ENCODE measurements around the gene RDX. TPM values are rescaled to one million over a fixed set of nuclear protein-coding genes. Genes with fewer than 3 reads are reported as not detected.

The RDX gene
- total and polyA plus RNA-seq, 9 of the 15 experiments (the other 6 are each of a cell fraction or from before 2014, with no cell fraction given), result 35.6 to 62.1 (median 54.3) TPM

DNA sequence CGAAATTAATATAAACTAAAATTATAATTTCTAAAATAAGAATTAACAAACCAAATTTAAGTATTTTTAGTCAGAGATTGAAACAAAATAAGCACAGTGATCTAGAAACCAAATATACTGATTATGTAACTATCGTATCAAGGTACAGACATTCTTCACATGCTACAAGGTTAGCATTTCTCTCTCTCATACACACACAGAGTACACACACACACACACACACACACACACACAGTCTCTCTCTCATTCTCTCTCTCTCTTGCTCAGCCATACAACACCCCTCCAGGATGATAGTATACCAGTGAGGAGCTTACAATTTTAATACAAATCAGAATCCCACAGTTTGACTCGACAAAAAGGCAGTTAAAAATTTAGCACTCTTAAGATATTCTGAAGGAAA is 66.0 kb downstream of the RDX start (continued):
- TF ChIP-seq, protein P1, sequence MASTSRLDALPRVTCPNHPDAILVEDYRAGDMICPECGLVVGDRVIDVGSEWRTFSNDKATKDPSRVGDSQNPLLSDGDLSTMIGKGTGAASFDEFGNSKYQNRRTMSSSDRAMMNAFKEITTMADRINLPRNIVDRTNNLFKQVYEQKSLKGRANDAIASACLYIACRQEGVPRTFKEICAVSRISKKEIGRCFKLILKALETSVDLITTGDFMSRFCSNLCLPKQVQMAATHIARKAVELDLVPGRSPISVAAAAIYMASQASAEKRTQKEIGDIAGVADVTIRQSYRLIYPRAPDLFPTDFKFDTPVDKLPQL (IDR thresholded peaks at IDR 0.05; ENCODE audit: extremely low read depth, insufficient read length), result no peak
- TF ChIP-seq TCF3 (CRISPR knock-in tag; IDR thresholded peaks at IDR 0.05), result no peak
- TF ChIP-seq, protein P2, sequence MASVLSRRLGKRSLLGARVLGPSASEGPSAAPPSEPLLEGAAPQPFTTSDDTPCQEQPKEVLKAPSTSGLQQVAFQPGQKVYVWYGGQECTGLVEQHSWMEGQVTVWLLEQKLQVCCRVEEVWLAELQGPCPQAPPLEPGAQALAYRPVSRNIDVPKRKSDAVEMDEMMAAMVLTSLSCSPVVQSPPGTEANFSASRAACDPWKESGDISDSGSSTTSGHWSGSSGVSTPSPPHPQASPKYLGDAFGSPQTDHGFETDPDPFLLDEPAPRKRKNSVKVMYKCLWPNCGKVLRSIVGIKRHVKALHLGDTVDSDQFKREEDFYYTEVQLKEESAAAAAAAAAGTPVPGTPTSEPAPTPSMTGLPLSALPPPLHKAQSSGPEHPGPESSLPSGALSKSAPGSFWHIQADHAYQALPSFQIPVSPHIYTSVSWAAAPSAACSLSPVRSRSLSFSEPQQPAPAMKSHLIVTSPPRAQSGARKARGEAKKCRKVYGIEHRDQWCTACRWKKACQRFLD (CRISPR knock-in tag; IDR thresholded peaks at IDR 0.05), result no peak
- no peak for TF ChIP-seq FIP1L1 (IDR thresholded peaks at IDR 0.05; ENCODE audit: low read depth, low read length, poor library complexity, severe bottlenecking)

DNA sequence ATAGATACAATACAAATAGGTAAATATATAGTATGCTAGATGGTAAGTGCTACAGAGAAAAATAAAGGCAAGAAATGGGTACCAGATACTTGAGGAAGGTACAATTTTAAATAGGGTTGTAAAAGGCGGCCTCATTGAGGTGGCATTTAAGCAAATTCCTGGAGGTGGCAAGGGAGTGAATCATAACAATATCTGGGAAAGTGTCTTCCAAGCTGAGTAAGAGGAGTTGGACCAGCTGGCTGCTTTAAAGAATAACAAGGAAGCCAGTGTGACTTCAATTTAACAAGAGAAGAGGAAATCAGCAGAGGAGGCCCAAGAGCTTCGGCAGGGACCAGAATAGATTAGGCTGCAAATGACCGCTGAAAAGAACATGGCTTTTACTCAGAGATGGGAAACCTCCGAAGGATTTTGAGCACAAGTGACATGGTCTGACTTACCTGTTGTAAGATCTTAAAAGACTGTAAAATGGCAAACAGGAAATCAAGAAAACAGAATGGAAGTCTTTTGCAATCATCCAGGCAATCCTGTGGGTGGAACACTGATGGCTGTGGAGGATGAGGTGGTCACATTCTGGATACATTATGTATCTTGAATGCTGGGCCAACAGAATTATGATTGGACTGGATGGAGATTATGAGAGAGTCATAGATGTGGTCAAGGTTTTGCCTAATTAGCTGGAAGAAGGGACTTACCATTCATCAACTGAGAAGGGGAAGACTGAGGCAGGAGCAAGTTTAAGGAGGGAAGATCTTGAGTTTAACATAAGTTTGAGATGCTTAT is 77.2 kb downstream of the RDX start:
- no peak overlapping the region for H3K4me2 ChIP-seq (ENCODE audit: insufficient read depth, low read length)
- H3K9me1 ChIP-seq (ENCODE audit: control insufficient read depth, insufficient read depth, low read length), result no peaks in the 10 kb centered on the region
- 93% methylated on average over 4 of the region's 4 CpGs for WGBS (ENCODE audit: insufficient coverage, low coverage, missing lambda C conversion rate)
- no peak overlapping the region for H3K27ac ChIP-seq (ENCODE audit: extremely low read depth, low read depth, low read length)
- no peak overlapping the region for H3K4me3 ChIP-seq
- ATAC-seq (no peak), FAIRE-seq (no peak), DNase-seq (ENCODE audit: extremely low read depth in 1 of 4, low spot score in 3 of 4) (no peak)
- no peaks in the 10 kb centered on the region for H3K36me3 ChIP-seq (ENCODE audit: control insufficient read depth, insufficient read depth, low read length)
- no peaks in the 10 kb centered on the region for H4K20me1 ChIP-seq (replicated peaks; ENCODE audit: control insufficient read depth, insufficient read depth, low read length)
- no peaks in the 10 kb centered on the region for H3K27me3 ChIP-seq (ENCODE audit: control insufficient read depth in 2 of 2, insufficient read depth in 2 of 2, low read length in 2 of 2)
- ChIA-PET POLR2A (interaction anchor here (1.1 to 1.7 kb wide), 2 partner anchors 9 to 17 kb away, joined by 3 to 4 read pairs; no protein-coding TSS in a partner anchor), CTCF (ENCODE audit: low intra/inter-chr PET ratio) (no interaction called here)
- in situ Hi-C loops (cut with MboI), result no loop called here
- H3K79me2 ChIP-seq (ENCODE audit: control insufficient read depth, insufficient read depth, low read length), result no peaks in the 10 kb centered on the region
- no peaks in the 10 kb centered on the region for H3K4me1 ChIP-seq (replicated peaks in 1 of 2; ENCODE audit: control insufficient read depth in 2 of 2, insufficient read depth in 2 of 2, low read length in 2 of 2)
- H3K9me3 ChIP-seq (replicated peaks; ENCODE audit: control insufficient read depth, insufficient read depth, low read depth, low read length), result no peaks in the 10 kb centered on the region
- intact Hi-C loops (cut with micrococcal nuclease), result no loop called here
- no TSS peak for BruUV-seq (replicated peaks)
- no peak overlapping the region for H2AFZ ChIP-seq (ENCODE audit: low read depth, low read length)
- no peak overlapping the region for H3K9ac ChIP-seq (ENCODE audit: insufficient read depth in 1 of 2, low read depth in 2 of 2, low read length in 2 of 2)
- TF ChIP-seq ZNF445 (CRISPR knock-in tag; IDR thresholded peaks at IDR 0.05; ENCODE audit: low read depth) (no peak), YBX1 (IDR thresholded peaks at IDR 0.05) (no peak), HNRNPUL1 (IDR thresholded peaks at IDR 0.05; ENCODE audit: low read length) (no peak), POLR2H (tag; IDR thresholded peaks at IDR 0.05; ENCODE audit: low read depth) (no peak), NR2F6 (CRISPR knock-in tag; IDR thresholded peaks at IDR 0.05) (no peak)
- TF ChIP-seq, protein P3, sequence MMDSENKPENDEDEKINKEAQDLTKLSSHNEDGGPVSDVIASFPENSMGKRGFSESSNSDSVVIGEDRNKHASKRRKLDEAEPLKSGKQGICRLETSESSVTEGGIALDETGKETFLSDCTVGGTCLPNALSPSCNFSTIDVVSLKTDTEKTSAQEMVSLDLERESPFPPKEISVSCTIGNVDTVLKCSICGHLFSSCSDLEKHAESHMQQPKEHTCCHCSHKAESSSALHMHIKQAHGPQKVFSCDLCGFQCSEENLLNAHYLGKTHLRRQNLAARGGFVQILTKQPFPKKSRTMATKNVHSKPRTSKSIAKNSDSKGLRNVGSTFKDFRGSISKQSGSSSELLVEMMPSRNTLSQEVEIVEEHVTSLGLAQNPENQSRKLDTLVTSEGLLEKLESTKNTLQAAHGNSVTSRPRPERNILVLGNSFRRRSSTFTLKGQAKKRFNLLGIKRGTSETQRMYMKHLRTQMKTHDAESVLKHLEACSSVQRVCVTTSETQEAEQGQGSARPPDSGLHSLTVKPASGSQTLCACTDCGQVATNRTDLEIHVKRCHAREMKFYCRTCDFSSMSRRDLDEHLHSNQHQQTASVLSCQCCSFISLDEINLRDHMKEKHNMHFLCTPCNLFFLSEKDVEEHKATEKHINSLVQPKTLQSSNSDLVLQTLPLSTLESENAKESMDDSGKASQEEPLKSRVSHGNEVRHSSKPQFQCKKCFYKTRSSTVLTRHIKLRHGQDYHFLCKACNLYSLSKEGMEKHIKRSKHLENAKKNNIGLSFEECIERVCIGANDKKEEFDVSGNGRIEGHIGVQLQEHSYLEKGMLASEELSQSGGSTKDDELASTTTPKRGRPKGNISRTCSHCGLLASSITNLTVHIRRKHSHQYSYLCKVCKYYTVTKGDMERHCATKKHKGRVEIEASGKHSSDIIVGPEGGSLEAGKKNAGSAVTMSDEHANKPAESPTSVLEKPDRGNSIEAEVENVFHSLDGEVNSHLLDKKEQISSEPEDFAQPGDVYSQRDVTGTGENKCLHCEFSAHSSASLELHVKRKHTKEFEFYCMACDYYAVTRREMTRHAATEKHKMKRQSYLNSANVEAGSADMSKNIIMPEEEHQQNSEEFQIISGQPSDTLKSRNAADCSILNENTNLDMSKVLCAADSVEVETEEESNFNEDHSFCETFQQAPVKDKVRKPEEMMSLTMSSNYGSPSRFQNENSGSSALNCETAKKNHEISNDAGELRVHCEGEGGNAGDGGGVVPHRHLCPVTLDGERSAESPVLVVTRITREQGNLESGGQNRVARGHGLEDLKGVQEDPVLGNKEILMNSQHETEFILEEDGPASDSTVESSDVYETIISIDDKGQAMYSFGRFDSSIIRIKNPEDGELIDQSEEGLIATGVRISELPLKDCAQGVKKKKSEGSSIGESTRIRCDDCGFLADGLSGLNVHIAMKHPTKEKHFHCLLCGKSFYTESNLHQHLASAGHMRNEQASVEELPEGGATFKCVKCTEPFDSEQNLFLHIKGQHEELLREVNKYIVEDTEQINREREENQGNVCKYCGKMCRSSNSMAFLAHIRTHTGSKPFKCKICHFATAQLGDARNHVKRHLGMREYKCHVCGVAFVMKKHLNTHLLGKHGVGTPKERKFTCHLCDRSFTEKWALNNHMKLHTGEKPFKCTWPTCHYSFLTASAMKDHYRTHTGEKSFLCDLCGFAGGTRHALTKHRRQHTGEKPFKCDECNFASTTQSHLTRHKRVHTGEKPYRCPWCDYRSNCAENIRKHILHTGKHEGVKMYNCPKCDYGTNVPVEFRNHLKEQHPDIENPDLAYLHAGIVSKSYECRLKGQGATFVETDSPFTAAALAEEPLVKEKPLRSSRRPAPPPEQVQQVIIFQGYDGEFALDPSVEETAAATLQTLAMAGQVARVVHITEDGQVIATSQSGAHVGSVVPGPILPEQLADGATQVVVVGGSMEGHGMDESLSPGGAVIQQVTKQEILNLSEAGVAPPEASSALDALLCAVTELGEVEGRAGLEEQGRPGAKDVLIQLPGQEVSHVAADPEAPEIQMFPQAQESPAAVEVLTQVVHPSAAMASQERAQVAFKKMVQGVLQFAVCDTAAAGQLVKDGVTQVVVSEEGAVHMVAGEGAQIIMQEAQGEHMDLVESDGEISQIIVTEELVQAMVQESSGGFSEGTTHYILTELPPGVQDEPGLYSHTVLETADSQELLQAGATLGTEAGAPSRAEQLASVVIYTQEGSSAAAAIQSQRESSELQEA (IDR thresholded peaks at IDR 0.05; ENCODE audit: low read depth), result no peak

Measured in K562 (cell line).